Measurements from ENCODE around the gene ATP10A. TPM values are rescaled to one million over a fixed set of nuclear protein-coding genes. Genes with fewer than 3 reads are reported as not detected.
"Not testable (repeated sequence)": the region's sequence is repeated elsewhere in the genome, so short reads cannot be mapped to it uniquely, and the experiment has no call there.

ATP10A gene
- total and polyA plus RNA-seq, 5 donors from 2014 or later: 2.8 to 16.1 (median 5.5) TPM

DNA sequence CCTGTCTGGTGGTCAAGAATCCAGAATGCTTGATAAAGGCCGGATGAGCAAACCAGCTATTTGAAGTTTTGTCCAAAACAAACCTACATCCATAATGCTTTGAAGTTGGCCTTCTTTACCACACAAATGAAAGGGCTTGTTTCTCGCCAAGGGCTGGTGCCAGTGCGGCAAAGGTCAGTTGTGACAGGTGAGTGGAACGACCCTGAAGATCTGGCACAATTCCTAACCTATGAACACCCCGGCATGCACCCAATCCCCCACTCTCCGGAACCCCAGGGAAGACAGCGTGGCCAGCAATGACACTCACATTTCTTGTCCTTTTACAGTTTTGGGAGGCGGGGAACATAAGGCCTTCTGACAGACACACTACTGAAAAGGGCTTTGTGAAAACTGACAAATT lies 90.6 kb downstream of the ATP10A start:
- no peaks in the 10 kb centered on the region for H3K4me1 ChIP-seq (ENCODE audit: control insufficient read depth, insufficient read depth, low read length, poor library complexity, severe bottlenecking)
- ATAC-seq (ENCODE audit: low read depth in 2 of 2) (no peak), DNase-seq (no peak)
- peak overlapping the region in 1 of 3 donors; percentile 83 for H3K27ac Mint-ChIP-seq
- H3K4me3 Mint-ChIP-seq: no peak overlapping the region
- peaks cover 0 to 24% (median 5%) of the 10 kb centered on the region in 4 donors for H3K4me1 Mint-ChIP-seq
- H3K9me3 ChIP-seq (ENCODE audit: control insufficient read depth in 2 of 2, low read length in 2 of 2): no peaks in the 10 kb centered on the region
- H3K36me3 Mint-ChIP-seq: no peaks in the 10 kb centered on the region
- H3K27me3 ChIP-seq (ENCODE audit: control insufficient read depth, insufficient read depth, low read length): no peaks in the 10 kb centered on the region
- no peak overlapping the region for H3K27ac ChIP-seq (ENCODE audit: insufficient read depth, low read length, poor library complexity, severe bottlenecking)
- H3K36me3 ChIP-seq (ENCODE audit: control insufficient read depth, insufficient read depth, low read length): no peaks in the 10 kb centered on the region
- H3K27me3 Mint-ChIP-seq: no peaks in the 10 kb centered on the region
- H3K4me3 ChIP-seq (ENCODE audit: low read depth, low read length): no peak overlapping the region
- H3K9me3 Mint-ChIP-seq: no peaks in the 10 kb centered on the region

- ATAC-seq (ENCODE audit: low read depth in 2 of 2); H3K4me3 ChIP-seq (ENCODE audit: low read depth, low read length); H3K27me3 ChIP-seq (ENCODE audit: control insufficient read depth, insufficient read depth, low read length); H3K36me3 ChIP-seq (ENCODE audit: control insufficient read depth, insufficient read depth, low read length); DNase-seq; H3K27me3 Mint-ChIP-seq; H3K4me3 Mint-ChIP-seq; H3K9me3 Mint-ChIP-seq; H3K9me3 ChIP-seq (ENCODE audit: control insufficient read depth in 2 of 2, low read length in 2 of 2); H3K27ac ChIP-seq (ENCODE audit: insufficient read depth, low read length, poor library complexity, severe bottlenecking); H3K4me1 ChIP-seq (ENCODE audit: control insufficient read depth, insufficient read depth, low read length, poor library complexity, severe bottlenecking); H3K36me3 Mint-ChIP-seq: not testable (repeated sequence)
- Mint-ChIP-seq H3K4me1 (peaks cover 0 to 24% (median 5%) of the 10 kb centered on the region in 4 donors), H3K27ac (peak overlapping the region in 2 of 3 donors; percentile 26 to 49)
Measured at GRCh38 chr15:25771736-25772135, 91.4 kb downstream of the ATP10A start.

- Histone ChIP-seq H3K4me3 (ENCODE audit: low read depth, low read length) (no peak overlapping the region), H3K27ac (ENCODE audit: insufficient read depth, low read length, poor library complexity, severe bottlenecking) (no peak overlapping the region), H3K4me1 (ENCODE audit: control insufficient read depth, insufficient read depth, low read length, poor library complexity, severe bottlenecking) (no peaks in the 10 kb centered on the region), H3K36me3 (ENCODE audit: control insufficient read depth, insufficient read depth, low read length) (no peaks in the 10 kb centered on the region), H3K9me3 (ENCODE audit: control insufficient read depth in 2 of 2, low read length in 2 of 2) (no peaks in the 10 kb centered on the region), H3K27me3 (ENCODE audit: control insufficient read depth, insufficient read depth, low read length) (no peaks in the 10 kb centered on the region)
- H3K36me3 Mint-ChIP-seq: no peaks in the 10 kb centered on the region
- H3K4me1 Mint-ChIP-seq: peaks cover 0 to 19% (median 5%) of the 10 kb centered on the region in 4 donors
- no peak for DNase-seq
- no peaks in the 10 kb centered on the region for H3K9me3 Mint-ChIP-seq
- ATAC-seq (ENCODE audit: low read depth in 2 of 2): no peak
- peak overlapping the region; percentile 15 to 49 (median 26) for H3K27ac Mint-ChIP-seq
- no peak overlapping the region for H3K4me3 Mint-ChIP-seq
- no peaks in the 10 kb centered on the region for H3K27me3 Mint-ChIP-seq
Measured at GRCh38 chr15:25771338-25771706, 91.8 kb downstream of the ATP10A start.

- H3K4me1 Mint-ChIP-seq: peaks cover 0 to 17% (median 6%) of the 10 kb centered on the region in 4 donors
- Histone ChIP-seq H3K4me1 (ENCODE audit: control insufficient read depth, insufficient read depth, low read length, poor library complexity, severe bottlenecking) (no peaks in the 10 kb centered on the region), H3K36me3 (ENCODE audit: control insufficient read depth, insufficient read depth, low read length) (peaks cover 3% of the 10 kb centered on the region), H3K4me3 (ENCODE audit: low read depth, low read length) (no peak overlapping the region), H3K27me3 (ENCODE audit: control insufficient read depth, insufficient read depth, low read length) (no peaks in the 10 kb centered on the region), H3K9me3 (ENCODE audit: control insufficient read depth in 2 of 2, low read length in 2 of 2) (no peaks in the 10 kb centered on the region), H3K27ac (ENCODE audit: insufficient read depth, low read length, poor library complexity, severe bottlenecking) (no peak overlapping the region)
- peak overlapping the region in 1 of 3 donors; percentile 49 for H3K27ac Mint-ChIP-seq
- H3K36me3 Mint-ChIP-seq: peaks cover 2% of the 10 kb centered on the region
- DNase-seq (no peak), ATAC-seq (ENCODE audit: low read depth in 2 of 2) (no peak)
- no peak overlapping the region for H3K4me3 Mint-ChIP-seq
- no peaks in the 10 kb centered on the region for H3K27me3 Mint-ChIP-seq
- no peaks in the 10 kb centered on the region for H3K9me3 Mint-ChIP-seq
Measured at GRCh38 chr15:25770618-25771337, 92.3 kb downstream of the ATP10A start.

- Mint-ChIP-seq H3K9me3 (peaks cover 0 to 2% (median 0%) of the 10 kb centered on the region in 7 donors), H3K27me3 (no peaks in the 10 kb centered on the region), H3K4me3 (no peak overlapping the region), H3K36me3 (peaks cover 10% of the 10 kb centered on the region), H3K4me1 (peaks cover 0 to 18% (median 5%) of the 10 kb centered on the region in 4 donors), H3K27ac (no peak overlapping the region)
- no peaks in the 10 kb centered on the region for H3K9me3 ChIP-seq (ENCODE audit: control insufficient read depth in 2 of 2, low read length in 2 of 2)
- H3K4me1 ChIP-seq (ENCODE audit: control insufficient read depth, insufficient read depth, low read length, poor library complexity, severe bottlenecking): no peaks in the 10 kb centered on the region
- no peaks in the 10 kb centered on the region for H3K27me3 ChIP-seq (ENCODE audit: control insufficient read depth, insufficient read depth, low read length)
- H3K4me3 ChIP-seq (ENCODE audit: low read depth, low read length): no peak overlapping the region
- DNase-seq (no peak), ATAC-seq (ENCODE audit: low read depth in 2 of 2) (no peak)
- no peak overlapping the region for H3K27ac ChIP-seq (ENCODE audit: insufficient read depth, low read length, poor library complexity, severe bottlenecking)
- H3K36me3 ChIP-seq (ENCODE audit: control insufficient read depth, insufficient read depth, low read length): peaks cover 3% of the 10 kb centered on the region
Measured at GRCh38 chr15:25770031-25770430, 93.1 kb downstream of the ATP10A start.

- DNase-seq: no peak
- no peak overlapping the region for H3K27ac Mint-ChIP-seq
Measured at GRCh38 chr15:25768271-25768670, 94.9 kb downstream of the ATP10A start.

DNA sequence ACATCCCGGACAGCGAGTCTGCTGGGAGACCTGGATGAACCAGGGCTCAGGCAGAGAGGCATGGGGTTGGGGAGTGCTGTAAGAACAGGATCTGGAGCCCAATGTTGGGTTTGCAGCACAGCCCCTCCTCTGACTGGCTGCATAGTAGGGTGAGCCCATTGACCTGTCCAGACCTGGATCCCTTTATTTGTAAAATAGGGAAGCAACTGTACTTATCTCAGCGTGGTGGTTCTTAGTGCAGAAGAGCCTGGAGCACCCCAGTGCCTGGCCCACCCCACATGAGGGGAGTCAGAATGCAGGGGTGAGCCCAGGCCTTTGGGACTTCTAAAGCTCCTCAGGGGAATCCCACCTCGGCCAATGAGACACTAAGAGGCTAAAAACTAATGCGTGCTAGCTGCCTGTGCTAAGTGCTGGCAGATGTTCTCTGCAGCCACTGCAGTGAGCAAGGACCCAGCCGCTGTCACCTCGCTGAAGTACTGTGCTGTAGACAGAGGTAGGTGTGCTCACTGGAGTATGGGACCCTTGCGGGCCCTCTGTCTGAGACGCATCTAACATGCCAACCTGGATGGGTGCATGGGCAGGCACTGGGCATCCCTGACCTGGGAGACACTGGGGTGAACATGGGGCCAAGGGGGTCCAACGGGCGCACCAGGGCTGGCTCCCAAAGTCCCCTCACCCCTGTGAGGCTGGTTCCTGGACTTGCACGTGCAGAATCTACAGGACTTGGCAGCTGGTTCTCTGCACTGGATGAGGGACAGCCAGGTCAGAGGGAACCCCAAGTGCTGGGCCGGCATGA lies 95.6 kb downstream of the ATP10A start:
- Mint-ChIP-seq H3K4me1 (peaks cover 0 to 18% (median 5%) of the 10 kb centered on the region in 4 donors), H3K36me3 (peaks cover 23% of the 10 kb centered on the region), H3K4me3 (no peak overlapping the region), H3K27ac (no peak overlapping the region), H3K27me3 (no peaks in the 10 kb centered on the region), H3K9me3 (peaks cover 0 to 4% (median 0%) of the 10 kb centered on the region in 7 donors)
- Histone ChIP-seq H3K27ac (ENCODE audit: insufficient read depth, low read length, poor library complexity, severe bottlenecking) (no peak overlapping the region), H3K4me3 (ENCODE audit: low read depth, low read length) (no peak overlapping the region), H3K36me3 (ENCODE audit: control insufficient read depth, insufficient read depth, low read length) (peaks cover 3% of the 10 kb centered on the region), H3K4me1 (ENCODE audit: control insufficient read depth, insufficient read depth, low read length, poor library complexity, severe bottlenecking) (no peaks in the 10 kb centered on the region), H3K9me3 (ENCODE audit: control insufficient read depth in 2 of 2, low read length in 2 of 2) (no peaks in the 10 kb centered on the region), H3K27me3 (ENCODE audit: control insufficient read depth, insufficient read depth, low read length) (no peaks in the 10 kb centered on the region)
- no peak for DNase-seq
- ATAC-seq (ENCODE audit: low read depth in 2 of 2): no peak

More at GRCh38 chr15:25768271-25768670, 94.9 kb downstream of the ATP10A start:
- no peak overlapping the region for H3K27ac ChIP-seq (ENCODE audit: insufficient read depth, low read length, poor library complexity, severe bottlenecking)
- H3K4me1 Mint-ChIP-seq: peaks cover 0 to 18% (median 5%) of the 10 kb centered on the region in 4 donors
- H3K36me3 Mint-ChIP-seq: peaks cover 23% of the 10 kb centered on the region
- ATAC-seq (ENCODE audit: low read depth in 2 of 2): no peak
- H3K36me3 ChIP-seq (ENCODE audit: control insufficient read depth, insufficient read depth, low read length): peaks cover 3% of the 10 kb centered on the region
- peaks cover 0 to 4% (median 0%) of the 10 kb centered on the region in 7 donors for H3K9me3 Mint-ChIP-seq
- H3K4me3 Mint-ChIP-seq: no peak overlapping the region
- H3K27me3 Mint-ChIP-seq: no peaks in the 10 kb centered on the region
- no peaks in the 10 kb centered on the region for H3K27me3 ChIP-seq (ENCODE audit: control insufficient read depth, insufficient read depth, low read length)
- H3K4me3 ChIP-seq (ENCODE audit: low read depth, low read length): no peak overlapping the region
- H3K4me1 ChIP-seq (ENCODE audit: control insufficient read depth, insufficient read depth, low read length, poor library complexity, severe bottlenecking): no peaks in the 10 kb centered on the region
- no peaks in the 10 kb centered on the region for H3K9me3 ChIP-seq (ENCODE audit: control insufficient read depth in 2 of 2, low read length in 2 of 2)
